ENCODE data around the gene CDH23. TPM values are rescaled to one million over a fixed set of nuclear protein-coding genes. Genes with fewer than 3 reads are reported as not detected.

The CDH23 gene
- total RNA-seq, 1 experiment from 2014 or later = 7.8 TPM

- Histone ChIP-seq H3K9me3 (ENCODE audit: insufficient read depth, low read depth) (no peaks in the 10 kb centered on the region), H3K27me3 (ENCODE audit: insufficient read depth, low read depth) (no peaks in the 10 kb centered on the region), H3K4me1 (replicated peaks; ENCODE audit: insufficient read depth) (peaks cover 19% of the 10 kb centered on the region), H2AFZ (no peak overlapping the region), H3K36me3 (ENCODE audit: low read depth) (no peaks in the 10 kb centered on the region), H3K9me2 (ENCODE audit: insufficient read depth) (no peaks in the 10 kb centered on the region), H3F3A (ENCODE audit: insufficient read depth, low read depth) (0 out of 2 replicates have a peak, but pooled peaks cover 13% of the 10 kb centered on the region), H3K4me2 (no peak overlapping the region), H4K20me1 (ENCODE audit: insufficient read depth) (no peaks in the 10 kb centered on the region), H3K27ac (no peak overlapping the region), H3K79me2 (ENCODE audit: low read depth) (no peaks in the 10 kb centered on the region), H3K4me3 (no peak overlapping the region)
- BruUV-seq (replicated peaks) = no TSS peak
- DNase-seq = no peak
- TF ChIP-seq EZH2 (IDR thresholded peaks at IDR 0.05; ENCODE audit: low read depth) = no peak
- TF ChIP-seq CTCF (conservative IDR thresholded peaks at IDR 0.05) = no peak
- intact Hi-C loops (cut with micrococcal nuclease; ENCODE audit: unreplicated experiment) = no loop called here
- CTCF ChIA-PET = interaction anchor here (0.6 kb wide), 1 partner anchor 1035 kb away, joined by 3 read pairs; no protein-coding TSS in a partner anchor
- POLR2A ChIA-PET (ENCODE audit: unreplicated experiment) = no interaction called here
These were observed 256.3 kb downstream of the CDH23 start for GRCh38 chr10:71653044-71653443.

GRCh38 chr10:71656220-71656619, 259.5 kb downstream of the CDH23 start:
- H3K9me3 ChIP-seq (ENCODE audit: insufficient read depth, low read depth) = no peaks in the 10 kb centered on the region
- H3K9me2 ChIP-seq (ENCODE audit: insufficient read depth) = no peaks in the 10 kb centered on the region
- no peaks in the 10 kb centered on the region for H4K20me1 ChIP-seq (ENCODE audit: insufficient read depth)
- H3K4me2 ChIP-seq = no peak overlapping the region
- no peaks in the 10 kb centered on the region for H3K36me3 ChIP-seq (ENCODE audit: low read depth)
- no peak for TF ChIP-seq EZH2 (IDR thresholded peaks at IDR 0.05; ENCODE audit: low read depth)
- no peak for TF ChIP-seq CTCF (conservative IDR thresholded peaks at IDR 0.05)
- POLR2A ChIA-PET (ENCODE audit: unreplicated experiment) = no interaction called here
- no TSS peak for BruUV-seq (replicated peaks)
- no peak overlapping the region for H3K4me3 ChIP-seq
- no peak for DNase-seq
- no peaks in the 10 kb centered on the region for H3F3A ChIP-seq (ENCODE audit: insufficient read depth, low read depth)
- no peak overlapping the region for H2AFZ ChIP-seq
- intact Hi-C loops (cut with micrococcal nuclease; ENCODE audit: unreplicated experiment) = no loop called here
- H3K4me1 ChIP-seq (replicated peaks; ENCODE audit: insufficient read depth) = no peaks in the 10 kb centered on the region
- H3K79me2 ChIP-seq (ENCODE audit: low read depth) = no peaks in the 10 kb centered on the region
- CTCF ChIA-PET = no interaction called here
- no peaks in the 10 kb centered on the region for H3K27me3 ChIP-seq (ENCODE audit: insufficient read depth, low read depth)
- H3K27ac ChIP-seq = no peak overlapping the region

- Histone ChIP-seq H3K4me3 (no peak overlapping the region), H3K4me1 (replicated peaks; ENCODE audit: insufficient read depth) (no peaks in the 10 kb centered on the region), H3K4me2 (no peak overlapping the region), H3K9me2 (ENCODE audit: insufficient read depth) (no peaks in the 10 kb centered on the region), H3K27ac (no peak overlapping the region), H4K20me1 (ENCODE audit: insufficient read depth) (no peaks in the 10 kb centered on the region), H3K36me3 (ENCODE audit: low read depth) (no peaks in the 10 kb centered on the region), H3K79me2 (ENCODE audit: low read depth) (no peaks in the 10 kb centered on the region), H3K27me3 (ENCODE audit: insufficient read depth, low read depth) (no peaks in the 10 kb centered on the region), H3K9me3 (ENCODE audit: insufficient read depth, low read depth) (no peaks in the 10 kb centered on the region), H2AFZ (no peak overlapping the region), H3F3A (ENCODE audit: insufficient read depth, low read depth) (no peaks in the 10 kb centered on the region)
- intact Hi-C loops (cut with micrococcal nuclease; ENCODE audit: unreplicated experiment) = no loop called here
- BruUV-seq (replicated peaks) = no TSS peak
- ChIA-PET POLR2A (ENCODE audit: unreplicated experiment) (interaction anchor here (0.7 kb wide), 1 partner anchor 44 kb away, joined by 9 read pairs; no protein-coding TSS in a partner anchor), CTCF (interaction anchor here (0.7 kb wide), 1 partner anchor 17 kb away, joined by 3 read pairs; no protein-coding TSS in a partner anchor)
- TF ChIP-seq EZH2 (IDR thresholded peaks at IDR 0.05; ENCODE audit: low read depth) = no peak
- no peak for TF ChIP-seq CTCF (conservative IDR thresholded peaks at IDR 0.05)
- DNase-seq = no peak
These were observed 261.1 kb downstream of the CDH23 start for GRCh38 chr10:71657604-71658466.
